ENCODE results near the gene SIRT5. TPM values are rescaled to one million over a fixed set of nuclear protein-coding genes. Genes with fewer than 3 reads are reported as not detected.

The SIRT5 gene
- total RNA-seq, 1 experiment from 2014 or later = 15.9 TPM

DNA sequence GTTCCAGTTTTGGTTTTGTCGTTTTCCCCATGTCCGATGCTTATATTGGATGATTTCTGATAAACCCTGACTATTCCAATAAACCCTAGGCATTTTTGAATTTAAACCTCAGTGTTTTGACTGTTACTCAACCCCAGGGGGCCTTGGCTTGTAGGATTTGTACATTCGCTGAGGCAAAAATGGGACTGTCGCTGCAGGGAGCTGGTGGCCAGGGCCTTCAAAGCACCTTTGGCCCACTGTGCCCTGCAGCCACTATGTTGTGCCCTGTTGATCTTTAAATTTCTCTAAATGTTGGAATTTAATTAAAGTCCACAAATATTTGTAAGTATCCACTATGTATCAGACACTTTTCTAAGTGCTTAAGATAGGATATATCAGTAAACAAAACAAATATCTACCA is 31.2 kb downstream of the SIRT5 start:
- H3F3A ChIP-seq (ENCODE audit: insufficient read depth, low read depth) = 0 out of 2 replicates have a peak, but pooled peaks cover 7% of the 10 kb centered on the region
- no peaks in the 10 kb centered on the region for H3K9me3 ChIP-seq (ENCODE audit: insufficient read depth, low read depth)
- ChIA-PET POLR2A (ENCODE audit: unreplicated experiment) (no interaction called here), CTCF (no interaction called here)
- no peak overlapping the region for H3K4me3 ChIP-seq
- intact Hi-C loops (cut with micrococcal nuclease; ENCODE audit: unreplicated experiment) = no loop called here
- H3K27me3 ChIP-seq (ENCODE audit: insufficient read depth, low read depth) = no peaks in the 10 kb centered on the region
- H4K20me1 ChIP-seq (ENCODE audit: insufficient read depth) = no peaks in the 10 kb centered on the region
- no peaks in the 10 kb centered on the region for H3K9me2 ChIP-seq (ENCODE audit: insufficient read depth)
- H2AFZ ChIP-seq = no peak overlapping the region
- H3K27ac ChIP-seq = no peak overlapping the region
- no peak for TF ChIP-seq EZH2 (IDR thresholded peaks at IDR 0.05; ENCODE audit: low read depth)
- TF ChIP-seq, protein P1, sequence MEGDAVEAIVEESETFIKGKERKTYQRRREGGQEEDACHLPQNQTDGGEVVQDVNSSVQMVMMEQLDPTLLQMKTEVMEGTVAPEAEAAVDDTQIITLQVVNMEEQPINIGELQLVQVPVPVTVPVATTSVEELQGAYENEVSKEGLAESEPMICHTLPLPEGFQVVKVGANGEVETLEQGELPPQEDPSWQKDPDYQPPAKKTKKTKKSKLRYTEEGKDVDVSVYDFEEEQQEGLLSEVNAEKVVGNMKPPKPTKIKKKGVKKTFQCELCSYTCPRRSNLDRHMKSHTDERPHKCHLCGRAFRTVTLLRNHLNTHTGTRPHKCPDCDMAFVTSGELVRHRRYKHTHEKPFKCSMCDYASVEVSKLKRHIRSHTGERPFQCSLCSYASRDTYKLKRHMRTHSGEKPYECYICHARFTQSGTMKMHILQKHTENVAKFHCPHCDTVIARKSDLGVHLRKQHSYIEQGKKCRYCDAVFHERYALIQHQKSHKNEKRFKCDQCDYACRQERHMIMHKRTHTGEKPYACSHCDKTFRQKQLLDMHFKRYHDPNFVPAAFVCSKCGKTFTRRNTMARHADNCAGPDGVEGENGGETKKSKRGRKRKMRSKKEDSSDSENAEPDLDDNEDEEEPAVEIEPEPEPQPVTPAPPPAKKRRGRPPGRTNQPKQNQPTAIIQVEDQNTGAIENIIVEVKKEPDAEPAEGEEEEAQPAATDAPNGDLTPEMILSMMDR (conservative IDR thresholded peaks at IDR 0.05) = no peak
- no peak for DNase-seq
- H3K36me3 ChIP-seq (ENCODE audit: low read depth) = peaks cover 21% of the 10 kb centered on the region; the same call in 1 of the 2 replicates
- no TSS peak for BruUV-seq (replicated peaks)
- no peaks in the 10 kb centered on the region for H3K79me2 ChIP-seq (ENCODE audit: low read depth)
- no peaks in the 10 kb centered on the region for H3K4me1 ChIP-seq (replicated peaks; ENCODE audit: insufficient read depth)
- H3K4me2 ChIP-seq = no peak overlapping the region

- H3K4me2 ChIP-seq = no peak overlapping the region
- TF ChIP-seq, protein P1 (conservative IDR thresholded peaks at IDR 0.05) = no peak
- no peak for TF ChIP-seq EZH2 (IDR thresholded peaks at IDR 0.05; ENCODE audit: low read depth)
- peaks cover 26% of the 10 kb centered on the region for H3K79me2 ChIP-seq (ENCODE audit: low read depth)
- POLR2A ChIA-PET (ENCODE audit: unreplicated experiment) = no interaction called here
- no peak overlapping the region for H2AFZ ChIP-seq
- H4K20me1 ChIP-seq (ENCODE audit: insufficient read depth) = peaks cover 8% of the 10 kb centered on the region
- no peaks in the 10 kb centered on the region for H3K9me2 ChIP-seq (ENCODE audit: insufficient read depth)
- no peak overlapping the region for H3K27ac ChIP-seq
- H3K27me3 ChIP-seq (ENCODE audit: insufficient read depth, low read depth) = no peaks in the 10 kb centered on the region
- intact Hi-C loops (cut with micrococcal nuclease; ENCODE audit: unreplicated experiment) = no loop called here
- H3K9me3 ChIP-seq (ENCODE audit: insufficient read depth, low read depth) = no peaks in the 10 kb centered on the region
- H3K4me3 ChIP-seq = no peak overlapping the region
- peaks cover 18% of the 10 kb centered on the region for H3K4me1 ChIP-seq (replicated peaks; ENCODE audit: insufficient read depth)
- no TSS peak for BruUV-seq (replicated peaks)
- H3K36me3 ChIP-seq (ENCODE audit: low read depth) = peaks cover 4% of the 10 kb centered on the region; the same call in 1 of the 2 replicates
- CTCF ChIA-PET = interaction anchor here (1.2 kb wide), 1 partner anchor 37 kb away, joined by 3 read pairs; no protein-coding TSS in a partner anchor
- H3F3A ChIP-seq (ENCODE audit: insufficient read depth, low read depth) = peaks cover 19% of the 10 kb centered on the region; the same call in 1 of the 2 replicates
- DNase-seq = no peak
Observed at GRCh38 chr6:13611715-13612114, 37.3 kb downstream of the SIRT5 start.

DNA sequence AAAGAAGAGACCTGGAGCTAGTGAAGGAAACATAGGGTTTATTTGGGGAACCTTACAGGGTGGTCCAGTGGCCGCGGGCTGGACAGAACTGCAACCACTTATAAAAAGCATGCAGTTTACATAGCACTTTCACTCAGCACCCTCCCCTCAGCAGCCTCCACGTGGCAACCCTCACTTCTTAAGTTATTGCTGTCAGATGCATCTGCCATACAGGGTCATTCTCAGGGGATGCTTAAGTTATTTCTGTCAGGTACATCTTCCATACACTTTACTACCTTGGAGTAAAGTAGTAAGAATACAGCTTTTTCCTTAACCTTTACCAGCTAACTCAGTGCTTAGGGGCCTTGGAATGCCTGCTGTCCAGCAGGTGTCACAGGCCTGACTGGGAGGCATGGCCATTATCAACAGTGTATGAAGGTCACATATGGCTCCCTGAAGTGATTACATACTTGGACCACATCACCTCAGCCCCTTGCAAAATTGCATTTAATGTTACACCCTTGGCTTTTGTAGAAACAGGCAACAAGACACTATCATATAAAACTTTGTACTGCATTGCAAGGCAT is 38.7 kb downstream of the SIRT5 start:
- POLR2A ChIA-PET (ENCODE audit: unreplicated experiment) = no interaction called here
- H3F3A ChIP-seq (ENCODE audit: insufficient read depth, low read depth) = peaks cover 24% of the 10 kb centered on the region; the same call in 1 of the 2 replicates

More for the DNA sequence above, 38.7 kb downstream of the SIRT5 start:
- Histone ChIP-seq H3K4me2 (peak overlapping the region; percentile 99; the same call in 1 of the 2 replicates), H3K4me1 (replicated peaks; ENCODE audit: insufficient read depth) (peaks cover 23% of the 10 kb centered on the region), H3K79me2 (ENCODE audit: low read depth) (peaks cover 37% of the 10 kb centered on the region), H4K20me1 (ENCODE audit: insufficient read depth) (peaks cover 16% of the 10 kb centered on the region), H3K36me3 (ENCODE audit: low read depth) (peaks cover 16% of the 10 kb centered on the region), H3K4me3 (peak overlapping the region; percentile 98; the same call in 1 of the 2 replicates), H3K27ac (no peak overlapping the region), H3K9me2 (ENCODE audit: insufficient read depth) (no peaks in the 10 kb centered on the region), H2AFZ (no peak overlapping the region), H3K27me3 (ENCODE audit: insufficient read depth, low read depth) (no peaks in the 10 kb centered on the region), H3K9me3 (ENCODE audit: insufficient read depth, low read depth) (no peaks in the 10 kb centered on the region)
- no peak for TF ChIP-seq EZH2 (IDR thresholded peaks at IDR 0.05; ENCODE audit: low read depth)
- TF ChIP-seq, protein P1 (conservative IDR thresholded peaks at IDR 0.05) = no peak
- BruUV-seq (replicated peaks) = no TSS peak
- CTCF ChIA-PET = no interaction called here
- DNase-seq = no peak
- intact Hi-C loops (cut with micrococcal nuclease; ENCODE audit: unreplicated experiment) = no loop called here
